ENCODE measurements around the gene SLN.

Gene SLN

GRCh38 chr11:107719073-107719472 is 7.2 kb upstream of the SLN start:
- DNase-seq = no peak

DNA sequence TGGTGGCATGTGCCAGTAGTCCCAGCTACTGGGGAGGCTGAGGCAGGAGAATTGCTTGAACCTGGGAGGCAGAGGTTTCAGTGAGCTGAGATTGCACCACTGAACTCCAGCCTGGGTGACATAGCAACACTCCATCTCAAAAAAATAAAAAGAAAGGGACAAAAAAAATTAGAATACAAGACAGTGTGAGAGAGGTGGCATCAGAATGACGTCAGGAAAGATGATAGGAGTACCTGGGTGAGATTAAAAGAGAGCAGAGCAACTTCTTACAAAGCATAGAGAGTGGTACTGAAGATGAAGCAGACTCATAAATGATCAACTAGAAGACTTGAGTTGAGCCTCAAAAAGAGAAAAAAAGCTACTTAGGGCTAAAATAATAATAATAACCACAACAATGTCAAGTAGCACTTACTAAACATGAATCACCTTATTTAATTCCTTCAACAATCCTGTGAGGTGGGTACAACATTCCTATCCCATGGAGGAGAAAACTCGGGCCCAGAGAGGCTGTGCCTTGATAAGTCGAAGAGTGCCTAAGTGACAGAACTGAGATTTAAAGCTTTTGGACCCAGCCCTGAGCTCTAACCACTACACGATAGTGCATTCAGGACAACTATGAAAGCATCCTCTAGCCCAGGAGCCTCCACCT is 5.2 kb upstream of the SLN start:
- DNase-seq = no peak

DNA sequence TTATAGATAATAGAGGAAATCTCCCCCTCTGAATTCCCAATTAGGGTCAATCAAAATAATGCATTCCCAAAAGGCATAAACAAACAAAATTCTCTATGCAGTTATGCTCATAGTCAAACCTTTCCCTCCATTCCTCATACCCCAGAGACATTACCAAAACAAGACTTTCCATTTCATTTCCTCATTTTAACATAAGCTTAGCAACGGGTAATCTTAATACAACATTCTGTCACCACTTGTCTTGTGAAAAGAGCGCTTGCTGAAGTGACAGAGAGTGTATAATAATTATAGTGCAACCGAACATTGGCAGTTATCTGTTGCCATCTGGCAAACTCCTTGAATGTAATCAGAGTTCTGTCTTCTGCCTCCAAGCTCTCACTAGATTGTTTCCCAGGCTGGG is 1.2 kb upstream of the SLN start:
- DNase-seq = peak; percentile 7

DNA sequence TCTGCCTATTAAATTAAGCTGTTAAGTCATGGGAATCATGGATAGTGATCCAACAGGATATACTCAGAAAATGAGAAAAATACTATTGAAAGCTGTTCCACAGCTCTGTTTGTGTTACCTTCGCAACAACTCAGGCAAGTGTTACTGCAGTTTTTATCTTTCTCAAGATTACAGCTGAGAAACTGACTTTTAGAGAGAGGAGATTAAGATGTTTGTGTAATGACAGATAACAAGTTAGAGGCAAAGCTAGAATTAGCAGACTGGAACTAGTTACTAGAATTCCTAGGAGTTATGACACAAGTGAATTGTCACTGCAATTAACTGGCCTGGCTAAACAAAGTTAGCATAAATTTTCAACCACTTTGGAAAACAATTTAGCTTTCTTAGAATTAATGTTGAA is 1.6 kb downstream of the SLN start:
- DNase-seq = no peak

DNA sequence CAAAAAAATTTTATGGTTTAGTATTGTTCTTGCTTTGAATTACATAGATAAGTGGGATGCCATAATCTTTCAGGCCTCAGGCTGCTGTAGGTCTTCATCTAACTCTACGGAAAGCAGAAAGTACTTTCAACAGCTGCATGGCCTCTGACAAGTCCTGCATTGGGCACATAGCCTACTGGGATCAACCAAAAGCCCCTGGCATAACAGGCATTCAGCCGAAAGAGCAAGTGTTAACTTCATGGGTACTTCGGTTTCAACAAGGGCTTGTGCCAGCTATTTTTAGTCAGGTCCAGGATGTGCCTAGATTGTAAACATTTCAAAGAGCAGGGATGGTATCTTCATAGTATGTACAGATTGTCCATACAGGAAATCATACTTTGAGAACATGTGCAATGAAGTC is 3.1 kb downstream of the SLN start:
- no peak for DNase-seq

DNA sequence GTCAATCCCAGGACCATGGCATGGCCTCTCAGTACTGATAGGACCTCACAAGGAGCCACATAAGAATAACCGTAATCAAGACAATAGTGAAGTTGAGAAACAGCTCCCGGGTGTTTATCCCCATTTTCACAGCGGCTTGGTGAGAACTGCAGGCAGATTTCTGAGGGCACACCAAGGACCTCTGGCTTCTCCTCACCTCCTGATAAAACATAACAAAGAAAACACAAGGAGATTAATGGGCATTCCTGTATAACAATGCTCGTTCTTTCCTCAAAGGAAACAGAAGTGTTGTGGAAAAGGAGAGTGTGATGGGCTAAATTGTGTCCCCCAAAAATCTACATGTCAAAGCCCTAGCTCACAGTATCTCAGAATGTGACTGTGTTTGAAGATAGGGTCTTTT is 4.0 kb downstream of the SLN start:
- DNase-seq = no peak

DNA sequence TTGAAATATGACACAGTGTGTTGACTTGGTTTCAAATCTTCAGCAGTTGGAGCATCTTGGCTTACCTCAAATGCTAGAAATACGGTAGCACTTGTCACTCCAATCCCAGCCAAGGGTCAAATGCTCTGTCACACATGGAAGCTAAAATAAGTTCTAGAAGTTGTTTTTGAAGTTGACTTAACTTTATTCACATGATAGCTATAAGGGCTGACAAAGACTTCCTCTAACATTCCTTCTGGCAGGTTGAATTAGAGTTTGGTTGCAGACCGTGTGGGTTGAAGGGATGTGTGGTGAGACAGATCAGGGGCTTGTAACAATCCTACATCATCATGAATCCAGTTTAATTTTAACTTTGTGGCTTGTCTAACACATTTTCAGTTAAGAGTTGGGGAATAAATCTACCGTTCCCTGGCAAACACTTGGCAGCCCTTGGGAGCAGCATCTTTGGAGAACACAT is 4.6 kb downstream of the SLN start:
- no peak for DNase-seq

DNA sequence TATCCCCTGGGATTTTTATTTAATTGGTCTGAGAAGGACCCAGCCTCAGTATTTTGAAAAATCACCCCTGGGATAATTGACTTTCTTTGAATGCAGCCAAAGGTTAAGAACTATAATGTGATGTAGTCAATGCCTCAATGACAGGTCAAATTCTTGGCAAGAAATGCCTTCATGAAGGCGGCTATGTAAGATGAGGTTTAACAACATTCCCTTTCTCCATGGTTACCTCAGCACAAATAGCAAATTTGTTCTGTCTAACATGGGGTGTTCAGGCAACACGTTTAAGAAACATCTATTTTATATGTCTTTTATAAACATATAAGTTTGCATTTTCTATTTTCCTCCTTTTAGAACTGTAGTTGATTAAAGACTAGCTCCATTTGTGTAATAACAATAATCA is 5.3 kb downstream of the SLN start:
- DNase-seq = no peak

DNA sequence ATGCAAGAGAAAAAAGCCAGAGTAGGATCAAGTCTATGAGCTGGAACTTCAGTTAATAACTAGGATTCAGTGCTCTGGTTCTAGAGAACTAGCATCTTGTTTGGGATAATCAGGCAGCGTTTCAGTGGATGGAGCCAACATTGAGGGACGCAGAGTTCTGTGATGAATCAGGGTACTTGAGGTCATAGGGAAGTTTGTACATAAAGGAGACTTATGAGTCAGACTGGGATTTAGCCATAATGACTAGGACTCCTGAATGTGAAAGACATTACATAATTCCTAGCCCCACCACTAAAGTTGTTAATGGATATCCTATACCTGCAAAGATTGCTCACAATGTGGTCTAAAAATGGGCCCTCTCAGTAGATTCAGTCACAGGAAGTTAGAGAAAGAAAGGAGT is 6.8 kb downstream of the SLN start:
- DNase-seq = no peak

- DNase-seq = no peak
Measured at GRCh38 chr11:107704451-107704850, 7.4 kb downstream of the SLN start.

GRCh38 chr11:107702723-107703122 is 9.1 kb downstream of the SLN start:
- DNase-seq = no peak

GRCh38 chr11:107702109-107702660 is 9.7 kb downstream of the SLN start:
- DNase-seq = no peak

- DNase-seq = no peak
Measured at GRCh38 chr11:107699371-107700285, 12.2 kb downstream of the SLN start.

DNA sequence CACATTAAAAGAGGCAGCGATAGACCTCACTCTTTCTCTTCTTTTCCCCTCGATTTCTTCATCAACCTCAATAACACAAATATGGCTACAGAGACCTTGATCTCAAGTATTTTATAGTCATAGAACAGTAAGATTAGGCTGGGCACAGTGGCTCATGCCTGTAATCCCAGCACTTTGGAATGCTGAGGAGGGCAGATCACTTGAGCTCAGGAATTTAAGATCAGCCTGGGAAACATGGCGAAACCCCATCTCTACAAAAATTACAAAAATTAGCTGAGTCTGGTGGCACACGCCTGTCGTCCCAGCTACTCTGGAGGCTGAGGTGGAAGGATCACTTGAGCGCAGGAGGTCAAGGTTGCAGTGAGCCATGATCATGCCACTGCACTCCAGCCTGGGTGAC is 14.6 kb downstream of the SLN start:
- DNase-seq = no peak

DNA sequence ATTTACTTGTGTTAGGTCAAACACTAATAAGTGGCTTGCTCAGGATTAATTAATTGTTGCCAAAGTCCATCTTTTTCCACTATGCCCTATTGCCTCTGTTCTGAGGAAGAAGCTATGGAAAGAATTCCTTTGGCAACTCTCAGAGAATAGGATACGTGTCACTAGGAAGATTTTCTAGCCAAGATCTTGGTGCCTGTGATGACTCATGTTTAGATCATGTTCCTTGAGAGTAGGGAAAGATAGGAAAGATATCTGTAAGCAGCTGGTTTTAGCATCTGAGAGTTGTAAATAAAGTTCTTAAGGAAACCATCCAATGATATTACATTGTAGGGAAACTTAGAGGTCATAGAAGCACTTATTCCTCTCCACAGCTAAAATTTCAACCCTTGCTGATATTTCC is 15.7 kb downstream of the SLN start:
- DNase-seq = no peak

- DNase-seq = no peak
Measured at GRCh38 chr11:107695446-107695845, 16.4 kb downstream of the SLN start.

DNA sequence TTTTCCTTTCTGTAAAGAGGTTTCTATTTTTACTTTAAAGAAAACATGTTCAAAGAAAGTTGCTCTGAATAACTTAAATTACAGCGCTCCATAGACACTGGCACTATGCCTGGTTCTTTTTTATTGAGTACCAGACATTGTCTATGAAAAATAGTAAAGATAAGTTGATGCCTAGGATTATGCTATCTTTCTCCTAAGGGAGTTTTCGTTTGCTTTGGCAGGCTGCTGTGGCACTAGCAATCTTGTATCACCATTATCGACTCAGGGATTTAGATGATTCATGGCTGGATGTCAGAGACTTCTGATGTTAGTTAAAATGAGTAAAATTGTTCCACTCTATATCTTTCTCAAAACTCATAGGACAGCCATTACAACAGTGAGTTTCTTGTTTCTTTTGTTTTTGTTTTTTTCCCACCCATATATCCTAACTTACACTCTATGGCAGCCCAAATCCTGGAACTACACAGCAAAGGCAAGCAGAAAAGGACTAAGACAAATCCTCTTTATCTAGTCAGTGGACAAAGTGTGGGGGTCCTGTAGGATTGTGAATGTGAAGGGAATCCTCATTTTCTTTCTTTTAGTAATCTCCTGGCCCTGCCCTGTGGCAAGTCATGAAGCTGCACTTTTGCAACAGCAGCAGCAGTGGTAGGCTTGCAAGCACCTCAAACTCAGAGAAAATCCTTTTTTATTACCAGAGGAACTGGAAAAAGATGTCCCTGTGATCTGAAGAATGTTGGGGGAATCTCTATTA is 20.7 kb downstream of the SLN start:
- no peak for DNase-seq

- peak; percentile 41 for DNase-seq
Measured at GRCh38 chr11:107689317-107690202, 22.3 kb downstream of the SLN start.

GRCh38 chr11:107688322-107688918 is 23.4 kb downstream of the SLN start:
- DNase-seq = no peak

DNA sequence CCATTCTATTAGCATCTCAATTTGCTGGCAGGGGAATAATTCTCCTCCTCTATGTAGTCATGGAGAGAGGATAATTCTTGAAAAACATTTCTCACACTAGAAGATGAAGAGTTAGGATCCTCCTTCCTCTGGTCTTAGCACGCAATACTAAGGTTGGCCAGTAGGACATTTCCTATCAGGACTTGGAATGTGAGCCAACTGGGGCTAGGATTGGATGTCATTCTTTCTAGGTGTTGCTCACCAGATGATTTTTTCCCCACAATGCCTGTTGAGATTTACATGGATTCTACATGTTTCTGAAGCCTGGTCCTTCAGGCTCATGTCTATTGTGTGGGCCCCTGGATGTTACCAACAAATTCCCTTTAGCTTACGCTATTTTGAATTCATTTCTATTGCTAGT is 28.0 kb downstream of the SLN start:
- DNase-seq = no peak

GRCh38 chr11:107683061-107683460 is 28.8 kb downstream of the SLN start:
- no peak for DNase-seq

GRCh38 chr11:107682572-107682971 is 29.3 kb downstream of the SLN start:
- no peak for DNase-seq

Data from NCI-H1092 (cell line).